Mesenchymal stem cell (in vitro differentiated cells and primary cell): ENCODE measurements around the gene TCF21.
"Not testable (repeated sequence)": the region's sequence is repeated elsewhere in the genome, so short reads cannot be mapped to it uniquely, and the experiment has no call there.

Experiments used
- DNase-seq: peaks from one replicate; pipeline ENCODE4 v3.0.0-alpha.2; 2013
- H2AFZ ChIP-seq: one replicate; pipeline ENCODE4 v1.6.1; 2013; ENCODE audit warnings: low read depth, mild to moderate bottlenecking, control low read depth, inconsistent platforms, low read length, moderate library complexity
- H2AK5ac ChIP-seq: 2 replicates; pipeline ENCODE4 v1.6.1; 2013; ENCODE audit warnings: low read length, moderate library complexity, mild to moderate bottlenecking, inconsistent platforms; ENCODE audit not compliant: severe bottlenecking
- H2BK120ac ChIP-seq: one replicate; pipeline ENCODE4 v1.6.1; 2013; ENCODE audit warnings: low read depth, mild to moderate bottlenecking, inconsistent platforms, low read length, moderate library complexity
- H2BK12ac ChIP-seq, 2 experiments: one replicate each; pipeline ENCODE4 v1.6.1; 2013; ENCODE audit warnings: inconsistent platforms in 2 of 2, low read length in 2 of 2, mild to moderate bottlenecking in 2 of 2, moderate library complexity in 2 of 2, control low read depth in 1 of 2
- H2BK15ac ChIP-seq: one replicate; pipeline ENCODE4 v1.6.1; 2013; ENCODE audit warnings: mild to moderate bottlenecking, low read depth, inconsistent platforms; ENCODE audit not compliant: poor library complexity, severe bottlenecking
- H2BK5ac ChIP-seq: 2 replicates; pipeline ENCODE4 v1.6.1; 2013; ENCODE audit warnings: low read depth, mild to moderate bottlenecking, low read length, control low read depth, inconsistent platforms; ENCODE audit not compliant: poor library complexity, severe bottlenecking
- H3K14ac ChIP-seq, 2 experiments: one replicate each; pipeline ENCODE4 v1.6.1; 2013; ENCODE audit warnings: inconsistent platforms in 2 of 2, low read length in 2 of 2, control low read depth in 1 of 2, mild to moderate bottlenecking in 1 of 2, moderate library complexity in 1 of 2
- H3K18ac ChIP-seq, 2 experiments: one replicate each; pipeline ENCODE4 v1.6.1; 2013; ENCODE audit warnings: inconsistent platforms in 2 of 2, low read length in 2 of 2, control low read depth in 1 of 2, low read depth in 1 of 2, mild to moderate bottlenecking in 1 of 2
- H3K23ac ChIP-seq, 2 experiments: one replicate each; pipeline ENCODE4 v1.6.1; 2013; ENCODE audit warnings: inconsistent platforms in 2 of 2, low read length in 2 of 2, mild to moderate bottlenecking in 2 of 2, moderate library complexity in 2 of 2, control low read depth in 1 of 2
- H3K27ac ChIP-seq: 2 replicates; pipeline ENCODE4 v1.5.1; 2013; ENCODE audit warnings: mild to moderate bottlenecking, moderate library complexity, low read length, control low read depth, inconsistent platforms; ENCODE audit not compliant: poor library complexity, severe bottlenecking
- H3K27me3 ChIP-seq, 2 experiments: 2 replicates each; pipeline versions ENCODE4 v1.6.1 to v1.7.0; 2013; ENCODE audit warnings: low read length in 2 of 2, mild to moderate bottlenecking in 2 of 2, moderate library complexity in 2 of 2, control low read depth in 1 of 2, inconsistent platforms in 1 of 2; ENCODE audit not compliant: control insufficient read depth in 1 of 2, insufficient read depth in 1 of 2
- H3K36me3 ChIP-seq, 2 experiments: 2 replicates each; pipeline versions ENCODE4 v1.6.1 to v1.7.0; 2013; ENCODE audit warnings: low read length in 2 of 2, control low read depth in 1 of 2, inconsistent platforms in 1 of 2, low read depth in 1 of 2, mild to moderate bottlenecking in 1 of 2; ENCODE audit not compliant: insufficient read depth in 2 of 2, control insufficient read depth in 1 of 2
- H3K4ac ChIP-seq, 2 experiments: one replicate each; pipeline ENCODE4 v1.6.1; 2013; ENCODE audit warnings: inconsistent platforms in 2 of 2, low read length in 2 of 2, mild to moderate bottlenecking in 2 of 2, moderate library complexity in 2 of 2, control low read depth in 1 of 2, low read depth in 1 of 2
- H3K4me1 ChIP-seq: 2 replicates; pipeline ENCODE4 v1.6.1; 2013; ENCODE audit warnings: low read depth, low read length, control low read depth; ENCODE audit not compliant: control insufficient read depth, insufficient read depth
- H3K4me2 ChIP-seq: 2 replicates; pipeline ENCODE4 v1.6.1; 2013; ENCODE audit warnings: low read length, mild to moderate bottlenecking, inconsistent platforms; ENCODE audit not compliant: poor library complexity, severe bottlenecking
- H3K4me3 ChIP-seq, 2 experiments: 2 replicates each; pipeline versions ENCODE4 v1.5.1 to v1.7.0; 2013; ENCODE audit warnings: low read length in 2 of 2, mild to moderate bottlenecking in 2 of 2, control low read depth in 1 of 2, low read depth in 1 of 2; ENCODE audit not compliant: insufficient read depth in 1 of 2
- H3K79me1 ChIP-seq: replicated peaks from 2 replicates; pipeline ENCODE4 v1.6.1; 2013; ENCODE audit warnings: mild to moderate bottlenecking, control low read depth, low read length, inconsistent platforms; ENCODE audit not compliant: poor library complexity, severe bottlenecking
- H3K9ac ChIP-seq: 2 replicates; pipeline ENCODE4 v1.7.0; 2013; ENCODE audit warnings: mild to moderate bottlenecking, low read length, moderate library complexity
- H3K9me3 ChIP-seq: 2 replicates; pipeline ENCODE4 v1.7.0; 2013; ENCODE audit warnings: mild to moderate bottlenecking, low read length; ENCODE audit not compliant: control insufficient read depth
- H4K8ac ChIP-seq: one replicate; pipeline ENCODE4 v1.6.1; 2013; ENCODE audit warnings: inconsistent platforms, mild to moderate bottlenecking, low read length, moderate library complexity
- H4K91ac ChIP-seq: one replicate; pipeline ENCODE4 v1.6.1; 2013; ENCODE audit warnings: mild to moderate bottlenecking, low read length, inconsistent platforms
- WGBS: methylation state at CpG from one replicate; pipeline ENCODE4 v1.1.7; 2013; ENCODE audit warnings: mixed read lengths; 5-methylcytosine and 5-hydroxymethylcytosine counted together

Gene TCF21

GRCh38 chr6:133856911-133857310 is 32.0 kb upstream of the TCF21 start:
- DNase-seq = no peak
- Histone ChIP-seq H3K4ac (no peak overlapping the region), H2BK5ac (no peak overlapping the region), H3K4me1 (peaks cover 7% of the 10 kb centered on the region), H3K79me1 (no peaks in the 10 kb centered on the region), H3K9me3 (peaks cover 7% of the 10 kb centered on the region), H3K36me3 (no peaks in the 10 kb centered on the region), H2AFZ (no peak overlapping the region), H2AK5ac (no peak overlapping the region), H3K14ac (no peak overlapping the region), H4K91ac (no peak overlapping the region), H2BK12ac (no peak overlapping the region), H3K23ac (no peak overlapping the region), H3K18ac (no peak overlapping the region), H2BK120ac (no peak overlapping the region), H3K27me3 (peaks cover 29 to 35% of the 10 kb centered on the region in 2 experiments), H3K27ac (no peak overlapping the region), H3K9ac (no peak overlapping the region), H4K8ac (no peak overlapping the region), H2BK15ac (no peak overlapping the region), H3K4me2 (no peak overlapping the region), H3K4me3 (no peak overlapping the region)
- no CpG with 5 or more reads among the region's 2 CpGs for WGBS

GRCh38 chr6:133857696-133858095 is 31.2 kb upstream of the TCF21 start:
- H2BK120ac ChIP-seq = no peak overlapping the region
- no peak overlapping the region for H2AK5ac ChIP-seq
- H4K91ac ChIP-seq = no peak overlapping the region

GRCh38 chr6:133861337-133861736 is 27.6 kb upstream of the TCF21 start:
- H3K4me2 ChIP-seq, H3K79me1 ChIP-seq, H2BK12ac ChIP-seq, H4K8ac ChIP-seq, H3K18ac ChIP-seq, H3K36me3 ChIP-seq, H3K23ac ChIP-seq, H3K4ac ChIP-seq, H2AFZ ChIP-seq, H3K4me1 ChIP-seq, H3K9ac ChIP-seq, H3K4me3 ChIP-seq, DNase-seq, H4K91ac ChIP-seq, H3K14ac ChIP-seq, H2BK5ac ChIP-seq, H2AK5ac ChIP-seq, H3K27ac ChIP-seq, H2BK120ac ChIP-seq, H2BK15ac ChIP-seq: not testable (repeated sequence)
- WGBS = 50% methylated on average over 1 of the region's 2 CpGs
- Histone ChIP-seq H3K9me3 (peaks cover 39% of the 10 kb centered on the region), H3K27me3 (peaks cover 1 to 11% of the 10 kb centered on the region in 2 experiments)

More at GRCh38 chr6:133857696-133858095, 31.2 kb upstream of the TCF21 start:
- no peak overlapping the region for H2BK15ac ChIP-seq
- H3K27me3 ChIP-seq = peaks cover 29 to 35% of the 10 kb centered on the region in 2 experiments
- H3K14ac ChIP-seq = no peak overlapping the region
- H3K4me3 ChIP-seq = no peak overlapping the region
- no peak overlapping the region for H2AFZ ChIP-seq
- no peak overlapping the region for H2BK12ac ChIP-seq
- no peak overlapping the region for H2BK5ac ChIP-seq
- H3K36me3 ChIP-seq = no peaks in the 10 kb centered on the region
- H3K27ac ChIP-seq = no peak overlapping the region
- H3K18ac ChIP-seq = no peak overlapping the region
- no peaks in the 10 kb centered on the region for H3K79me1 ChIP-seq
- no peak for DNase-seq
- H4K8ac ChIP-seq = no peak overlapping the region
- H3K4me2 ChIP-seq = no peak overlapping the region
- H3K9ac ChIP-seq = no peak overlapping the region
- H3K23ac ChIP-seq = no peak overlapping the region
- H3K9me3 ChIP-seq = peaks cover 14% of the 10 kb centered on the region
- no peak overlapping the region for H3K4ac ChIP-seq
- H3K4me1 ChIP-seq = peaks cover 7% of the 10 kb centered on the region

- Histone ChIP-seq H3K27ac (no peak overlapping the region), H3K4me2 (no peak overlapping the region), H3K4ac (no peak overlapping the region), H3K9ac (no peak overlapping the region), H4K91ac (no peak overlapping the region), H3K9me3 (peaks cover 39% of the 10 kb centered on the region), H2AK5ac (no peak overlapping the region), H3K18ac (no peak overlapping the region), H2BK5ac (no peak overlapping the region), H2BK15ac (no peak overlapping the region), H3K4me3 (no peak overlapping the region), H2BK12ac (no peak overlapping the region), H3K14ac (no peak overlapping the region), H3K36me3 (no peaks in the 10 kb centered on the region), H2AFZ (no peak overlapping the region), H2BK120ac (no peak overlapping the region), H4K8ac (no peak overlapping the region), H3K79me1 (no peaks in the 10 kb centered on the region), H3K27me3 (peaks cover 0 to 3% of the 10 kb centered on the region in 2 experiments), H3K23ac (no peak overlapping the region), H3K4me1 (no peaks in the 10 kb centered on the region)
- DNase-seq = no peak
- no CpG with 5 or more reads among the region's 1 CpG for WGBS
These were observed 25.7 kb upstream of the TCF21 start for GRCh38 chr6:133863228-133863627.
